Measurements from ENCODE around the gene CCDC127. TPM values are rescaled to one million over a fixed set of nuclear protein-coding genes. Genes with fewer than 3 reads are reported as not detected.

Gene CCDC127
- total and polyA plus RNA-seq, 2 donors (not counting 3 experiments of a cell fraction or from before 2014, with no cell fraction given), result 3.4 to 6.3 TPM

DNA sequence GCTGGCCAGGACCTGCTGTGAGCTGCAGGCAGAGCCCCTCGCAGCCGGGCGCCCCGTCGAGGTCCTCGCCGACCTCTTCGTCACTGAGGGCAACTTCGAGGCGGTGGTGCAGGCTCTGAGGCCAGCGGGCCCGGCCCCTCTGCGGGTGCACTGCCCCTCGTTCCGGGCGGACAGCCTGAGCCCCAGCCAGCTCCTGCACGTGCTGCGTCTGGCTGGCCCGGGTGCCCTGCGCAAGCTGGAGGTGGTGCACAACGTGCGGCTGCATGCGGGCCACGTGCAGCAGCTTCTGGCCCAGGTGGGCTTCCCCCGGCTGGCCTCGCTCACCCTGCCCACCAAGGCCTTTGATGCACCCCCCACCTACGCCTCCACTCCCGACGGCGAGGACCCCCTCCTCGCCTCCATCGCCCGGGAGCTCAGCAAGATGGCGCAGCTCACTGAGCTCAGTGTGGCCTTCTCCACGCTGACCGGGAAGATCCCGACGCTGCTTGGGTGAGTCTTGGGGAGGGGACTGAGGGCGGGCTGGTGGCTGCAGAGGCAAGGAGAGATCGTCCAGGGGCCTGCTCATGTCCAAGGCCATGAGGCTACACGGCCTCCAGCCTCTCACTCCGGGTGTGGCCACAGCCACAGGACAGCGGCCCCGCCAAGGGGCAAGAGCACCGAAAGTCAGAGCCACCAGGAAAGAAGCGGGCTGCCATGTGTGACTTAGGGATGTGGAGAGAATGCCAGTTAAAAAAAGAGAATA, 25.8 kb downstream of the CCDC127 start:
- Histone ChIP-seq H3K27me3 (ENCODE audit: control insufficient read depth in 2 of 2, insufficient read depth in 2 of 2, low read length in 2 of 2) (peaks cover 3 to 8% of the 10 kb centered on the region in 2 experiments), H3K27ac (ENCODE audit: insufficient read depth, low read depth, low read length) (no peak overlapping the region), H3K9me1 (replicated peaks; ENCODE audit: control insufficient read depth, extremely low read depth, insufficient read depth, low read length) (no peaks in the 10 kb centered on the region), H3K4me1 (ENCODE audit: control insufficient read depth, extremely low read depth, insufficient read depth, low read length) (no peaks in the 10 kb centered on the region), H3K79me2 (ENCODE audit: control insufficient read depth, insufficient read depth, low read length) (no peaks in the 10 kb centered on the region), H3K4me3 (replicated peaks in 1 of 3; ENCODE audit: insufficient read depth in 1 of 3, low read depth in 1 of 3, low read length in 3 of 3) (no peak overlapping the region), H3K36me3 (ENCODE audit: control insufficient read depth in 2 of 2, extremely low read depth in 1 of 2, insufficient read depth in 2 of 2, low read length in 2 of 2) (no peaks in the 10 kb centered on the region), H4K20me1 (replicated peaks; ENCODE audit: control insufficient read depth, extremely low read depth, insufficient read depth, low read length) (no peaks in the 10 kb centered on the region), H2AFZ (ENCODE audit: low read depth, low read length) (no peak overlapping the region), H3K9me3 (replicated peaks; ENCODE audit: control insufficient read depth, insufficient read depth, low read length) (no peaks in the 10 kb centered on the region), H3K4me2 (ENCODE audit: insufficient read depth, low read length) (no peak overlapping the region), H3K9ac (replicated peaks; ENCODE audit: extremely low read depth, insufficient read depth, low read length) (no peak overlapping the region)
- dilution Hi-C loops (cut with MboI; ENCODE audit: extremely low pct_ligation_motif_present, low sequenced_read_pairs), result no loop called here
- BruUV-seq (replicated peaks), result no TSS peak
- no peak for FAIRE-seq
- ChIA-PET POLR2A (interaction anchor here (0.5 kb wide), 1 partner anchor 52 kb away, joined by 3 read pairs; no protein-coding TSS in a partner anchor), CTCF (interaction anchor here (1.3 kb wide), 1 partner anchor 255 kb away, joined by 5 read pairs; no protein-coding TSS in a partner anchor)
- intact Hi-C loops (cut with micrococcal nuclease), result no loop called here
- no peak for DNase-seq (ENCODE audit: low read depth, low spot score)
- TF ChIP-seq MYC (IDR thresholded peaks at IDR 0.05; ENCODE audit: low read depth, low read length) (no peak), POLR2A (IDR thresholded peaks at IDR 0.05; ENCODE audit: low read depth, low read length) (no peak), CTCF (IDR thresholded peaks at IDR 0.05; ENCODE audit: extremely low read depth in 1 of 2, insufficient read depth in 1 of 2, low read depth in 1 of 2, low read length in 2 of 2) (no peak), POLR2AphosphoS5 (IDR thresholded peaks at IDR 0.05; ENCODE audit: insufficient read depth, low read depth, low read length) (no peak), FOS (IDR thresholded peaks at IDR 0.05; ENCODE audit: borderline replicate concordance, insufficient read depth, low read length) (no peak), GATA2 (IDR thresholded peaks at IDR 0.05; ENCODE audit: insufficient read depth, insufficient read length, low read depth, low read length) (no peak), EZH2 (IDR thresholded peaks at IDR 0.05; ENCODE audit: borderline replicate concordance, low read depth, low read length, severe bottlenecking) (no peak), JUN (IDR thresholded peaks at IDR 0.05; ENCODE audit: borderline replicate concordance, insufficient read depth, insufficient read length, low read depth) (no peak)

All from endothelial cell of umbilical vein (primary cell).